Neural crest cell (in vitro differentiated cells): ENCODE data around the gene CHMP6. TPM values are rescaled to one million over a fixed set of nuclear protein-coding genes. Genes with fewer than 3 reads are reported as not detected.
A peak's percentile ranks its signal among the peaks of the same experiment; 100 is the strongest.

ENCODE experiments used
- DNase-seq: peaks from one replicate; pipeline ENCODE4 v3.0.0; 2021; ENCODE audit warnings: low read depth, mixed read lengths, low spot score
- H3K27ac Mint-ChIP-seq: one replicate; pipeline ENCODE4 v1.8.0; 2021; ENCODE audit warnings: mild to moderate bottlenecking, mixed read lengths; ENCODE audit not compliant: unreplicated experiment
- H3K27me3 Mint-ChIP-seq: 2 replicates; pipeline ENCODE4 v1.8.0; 2021; ENCODE audit warnings: low read depth, mild to moderate bottlenecking, mixed read lengths
- H3K36me3 Mint-ChIP-seq: 2 replicates; pipeline ENCODE4 v1.8.0; 2021; ENCODE audit warnings: low read depth, mild to moderate bottlenecking, mixed read lengths
- H3K4me1 Mint-ChIP-seq: 2 replicates; pipeline ENCODE4 v1.8.0; 2021; ENCODE audit warnings: mixed read lengths
- H3K4me3 Mint-ChIP-seq: one replicate; pipeline ENCODE4 v1.8.0; 2021; ENCODE audit warnings: mild to moderate bottlenecking, mixed read lengths
- H3K9me3 Mint-ChIP-seq: 2 replicates; pipeline ENCODE4 v1.8.0; 2021; ENCODE audit warnings: mixed read lengths
- total RNA-seq: library from RNA; stranded (reverse); gene quantifications from 2 replicates; pipeline ENCODE4 v1.2.1, GENCODE V29; 2021
- TF ChIP-seq, protein P1 (sequence below): fragments of 200-600 bp; sonication (generic); conservative IDR thresholded peaks from 2 replicates; pipeline ENCODE4 v1.5.0; 2021; ENCODE audit warnings: antibody characterized with exemption, mild to moderate bottlenecking

Gene CHMP6
- total RNA-seq, 1 donor from 2014 or later = 32.7 TPM

DNA sequence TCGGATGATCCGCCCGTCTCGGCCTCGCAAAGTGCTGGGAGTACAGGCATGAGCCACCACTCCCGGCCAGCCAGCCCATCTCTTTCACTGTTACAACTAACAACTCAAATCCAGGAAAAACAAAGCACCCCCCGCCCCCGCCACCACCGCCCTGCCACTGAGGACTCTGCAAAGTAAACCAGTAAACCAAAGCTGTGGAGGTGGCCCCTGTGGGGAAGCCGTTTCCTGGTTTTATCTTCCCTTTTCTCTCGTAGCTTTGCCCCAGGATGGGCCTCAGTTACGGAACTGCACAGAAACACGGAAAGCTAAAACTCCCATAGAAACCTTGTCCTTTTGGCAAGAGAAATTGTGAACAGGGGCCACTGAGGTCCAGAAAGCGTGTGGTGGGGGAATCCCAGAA is 17.5 kb downstream of the CHMP6 start:
- H3K4me3 Mint-ChIP-seq = no peak overlapping the region
- H3K9me3 Mint-ChIP-seq = peaks cover 5% of the 10 kb centered on the region
- H3K36me3 Mint-ChIP-seq = no peaks in the 10 kb centered on the region
- peaks cover 19% of the 10 kb centered on the region for H3K4me1 Mint-ChIP-seq
- H3K27ac Mint-ChIP-seq = no peak overlapping the region
- no peak for DNase-seq
- peaks cover 39% of the 10 kb centered on the region for H3K27me3 Mint-ChIP-seq
- TF ChIP-seq, protein P1, sequence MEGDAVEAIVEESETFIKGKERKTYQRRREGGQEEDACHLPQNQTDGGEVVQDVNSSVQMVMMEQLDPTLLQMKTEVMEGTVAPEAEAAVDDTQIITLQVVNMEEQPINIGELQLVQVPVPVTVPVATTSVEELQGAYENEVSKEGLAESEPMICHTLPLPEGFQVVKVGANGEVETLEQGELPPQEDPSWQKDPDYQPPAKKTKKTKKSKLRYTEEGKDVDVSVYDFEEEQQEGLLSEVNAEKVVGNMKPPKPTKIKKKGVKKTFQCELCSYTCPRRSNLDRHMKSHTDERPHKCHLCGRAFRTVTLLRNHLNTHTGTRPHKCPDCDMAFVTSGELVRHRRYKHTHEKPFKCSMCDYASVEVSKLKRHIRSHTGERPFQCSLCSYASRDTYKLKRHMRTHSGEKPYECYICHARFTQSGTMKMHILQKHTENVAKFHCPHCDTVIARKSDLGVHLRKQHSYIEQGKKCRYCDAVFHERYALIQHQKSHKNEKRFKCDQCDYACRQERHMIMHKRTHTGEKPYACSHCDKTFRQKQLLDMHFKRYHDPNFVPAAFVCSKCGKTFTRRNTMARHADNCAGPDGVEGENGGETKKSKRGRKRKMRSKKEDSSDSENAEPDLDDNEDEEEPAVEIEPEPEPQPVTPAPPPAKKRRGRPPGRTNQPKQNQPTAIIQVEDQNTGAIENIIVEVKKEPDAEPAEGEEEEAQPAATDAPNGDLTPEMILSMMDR = no peak

DNA sequence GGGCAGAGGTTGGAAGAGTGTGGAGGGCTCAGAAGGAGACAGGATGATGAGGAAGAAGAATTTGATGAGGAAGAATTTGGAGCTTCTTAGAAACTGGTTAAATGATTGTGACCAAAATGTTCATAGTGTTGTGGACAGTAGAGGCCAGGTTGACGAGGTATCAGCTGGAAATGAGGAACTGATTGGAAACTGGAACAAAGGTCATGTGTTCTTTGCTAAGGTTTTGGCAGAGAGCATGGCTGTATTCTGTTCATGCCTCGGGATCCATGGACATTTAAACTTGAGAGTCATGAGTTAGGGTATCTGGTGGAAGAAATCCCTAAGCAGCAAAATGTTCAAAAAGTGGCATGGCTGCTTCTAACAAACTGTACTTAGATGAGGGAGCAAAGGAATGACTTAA is 19.3 kb downstream of the CHMP6 start:
- Mint-ChIP-seq H3K27me3 (peaks cover 23% of the 10 kb centered on the region), H3K4me1 (peaks cover 13% of the 10 kb centered on the region), H3K9me3 (peaks cover 8% of the 10 kb centered on the region), H3K36me3 (peaks cover 3% of the 10 kb centered on the region), H3K4me3 (no peak overlapping the region), H3K27ac (no peak overlapping the region)
- DNase-seq = no peak
- TF ChIP-seq, protein P1 = no peak

DNA sequence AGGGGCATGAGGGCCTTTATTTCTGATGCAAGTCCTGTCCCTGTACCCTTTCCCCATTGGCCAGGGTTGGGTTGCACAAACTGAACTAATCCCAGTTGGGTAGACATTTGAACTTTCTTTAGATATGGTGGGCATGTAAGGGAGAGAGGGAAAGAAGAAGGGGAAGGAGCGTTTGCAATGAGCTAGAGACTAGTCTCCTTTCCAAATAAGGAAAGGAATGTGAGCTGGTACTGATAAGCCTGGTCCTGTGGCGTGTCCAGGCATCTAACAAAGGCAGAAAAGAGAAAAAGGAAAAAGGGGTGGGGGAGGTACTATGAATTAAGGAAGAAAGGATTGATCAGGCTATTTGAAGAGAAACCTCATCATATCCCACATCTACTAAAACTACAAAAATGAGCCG is 20.3 kb downstream of the CHMP6 start:
- no peak overlapping the region for H3K27ac Mint-ChIP-seq
- peaks cover 14% of the 10 kb centered on the region for H3K4me1 Mint-ChIP-seq
- no peak overlapping the region for H3K4me3 Mint-ChIP-seq
- H3K9me3 Mint-ChIP-seq = peaks cover 12% of the 10 kb centered on the region
- no peak for DNase-seq
- H3K36me3 Mint-ChIP-seq = peaks cover 3% of the 10 kb centered on the region
- TF ChIP-seq, protein P1 = no peak
- H3K27me3 Mint-ChIP-seq = peaks cover 14% of the 10 kb centered on the region

DNA sequence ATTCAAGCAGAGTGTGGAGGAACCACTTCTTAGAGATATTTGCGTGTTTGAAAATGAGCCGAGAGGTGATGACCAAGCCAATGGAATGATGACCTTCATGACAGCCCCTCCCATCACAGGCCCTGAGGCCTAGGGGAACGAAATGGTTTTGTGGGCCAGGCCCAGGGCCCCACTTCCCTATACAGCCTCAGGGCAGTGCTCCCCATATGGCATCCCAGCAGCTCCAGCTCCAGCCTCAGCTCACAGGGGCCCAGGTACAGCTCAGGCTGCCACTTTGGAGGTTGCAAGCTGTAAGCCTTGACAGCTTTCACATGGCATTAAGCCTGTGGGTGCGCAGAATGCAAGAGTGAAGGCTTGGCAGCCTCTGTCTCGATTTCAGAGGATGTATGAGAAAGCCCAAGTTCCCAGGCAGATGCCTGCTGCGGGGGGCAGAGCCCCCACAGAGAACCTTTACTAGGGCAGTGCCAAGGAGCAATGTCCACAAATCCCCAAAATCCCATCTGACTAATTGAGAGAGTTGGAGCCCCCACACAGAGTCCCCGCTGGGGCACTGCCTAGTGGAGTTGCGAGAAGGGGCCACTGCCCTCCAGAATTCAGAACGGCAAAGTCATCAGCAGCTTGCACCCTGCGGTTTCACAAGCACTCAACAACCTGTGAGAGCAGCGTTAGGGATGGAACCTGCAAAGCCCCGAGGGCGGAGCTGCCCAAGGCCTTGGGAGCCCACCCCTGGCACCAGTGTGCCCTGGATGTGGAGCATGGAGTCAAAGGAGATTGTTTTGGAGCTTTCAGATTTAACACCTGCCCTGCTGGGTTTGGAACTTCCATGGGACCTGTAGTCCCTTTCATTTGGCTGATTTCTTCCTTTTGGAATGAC is 21.2 kb downstream of the CHMP6 start:
- Mint-ChIP-seq H3K4me1 (peaks cover 17% of the 10 kb centered on the region), H3K36me3 (peaks cover 3% of the 10 kb centered on the region), H3K9me3 (peaks cover 12% of the 10 kb centered on the region), H3K4me3 (no peak overlapping the region), H3K27me3 (peaks cover 6% of the 10 kb centered on the region), H3K27ac (no peak overlapping the region)
- TF ChIP-seq, protein P1 = no peak
- no peak for DNase-seq

DNA sequence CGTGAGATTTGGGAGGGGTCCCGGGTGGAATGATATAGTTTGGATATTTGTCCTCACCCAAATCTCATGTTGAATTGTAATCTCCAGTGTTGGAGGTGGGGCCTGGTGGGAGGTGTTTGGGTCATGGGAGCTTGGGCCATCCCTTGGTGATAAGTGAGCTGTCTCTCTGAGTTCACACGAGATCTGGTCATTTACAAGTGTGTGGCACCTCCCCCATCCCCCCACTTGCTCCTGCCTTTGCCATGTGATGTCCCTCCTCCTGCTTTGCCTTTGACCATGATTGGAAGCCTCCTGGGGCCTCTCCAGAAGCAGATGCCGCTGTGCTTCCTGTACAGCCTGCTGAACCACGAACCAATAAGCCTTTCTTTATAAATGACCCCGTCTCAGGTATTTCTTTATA is 22.0 kb downstream of the CHMP6 start:
- peaks cover 3% of the 10 kb centered on the region for H3K36me3 Mint-ChIP-seq
- no peaks in the 10 kb centered on the region for H3K27me3 Mint-ChIP-seq
- H3K4me3 Mint-ChIP-seq = no peak overlapping the region

More for the DNA sequence above, 22.0 kb downstream of the CHMP6 start:
- Mint-ChIP-seq H3K4me1 (peaks cover 25% of the 10 kb centered on the region), H3K27ac (peak overlapping the region; percentile 53), H3K9me3 (peaks cover 12% of the 10 kb centered on the region)
- TF ChIP-seq, protein P1 = no peak
- no peak for DNase-seq
